ENCODE measurements around the gene THBS3. TPM values are rescaled to one million over a fixed set of nuclear protein-coding genes. Genes with fewer than 3 reads are reported as not detected.
A peak's percentile ranks its signal among the peaks of the same experiment; 100 is the strongest.
"Not testable (repeated sequence)": the region's sequence is repeated elsewhere in the genome, so short reads cannot be mapped to it uniquely, and the experiment has no call there.

Gene THBS3
- total RNA-seq, 1 donor, result 66.6 TPM

DNA sequence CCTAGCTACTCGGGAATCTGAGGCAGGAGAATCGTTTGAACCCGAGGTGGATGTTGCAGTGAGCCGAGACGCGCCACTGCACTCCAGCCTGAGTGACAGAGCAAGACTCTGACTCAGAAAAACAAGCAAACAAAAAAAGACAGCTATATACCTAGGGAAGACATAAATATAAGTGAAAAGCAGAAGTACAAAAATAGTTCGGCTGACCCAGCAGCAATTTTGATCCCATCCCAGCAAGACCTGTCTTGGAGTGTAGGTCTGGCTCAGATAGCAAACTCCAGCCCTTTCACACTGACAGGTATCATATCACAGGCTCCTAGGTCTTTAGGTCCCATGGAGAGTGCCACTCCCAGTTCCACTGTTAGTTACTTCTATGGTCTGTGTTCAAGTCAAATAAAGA lies 15.3 kb upstream of the THBS3 start:
- H3K4me1 ChIP-seq (ENCODE audit: insufficient read depth, low read length), result peaks cover 42% of the 10 kb centered on the region
- H2AFZ ChIP-seq (ENCODE audit: low read length), result no peak overlapping the region
- peaks cover 16% of the 10 kb centered on the region for H3K79me2 ChIP-seq (ENCODE audit: insufficient read depth, low read length)
- H4K20me1 ChIP-seq (ENCODE audit: insufficient read depth, low read length), result peaks cover 2% of the 10 kb centered on the region
- DNase-seq (ENCODE audit: insufficient read length, low spot score, missing footprints), result no peak
- no peak overlapping the region for H3K4me3 ChIP-seq (ENCODE audit: insufficient read depth, low read length)
- H3K27me3 ChIP-seq (ENCODE audit: insufficient read depth, low read length), result no peaks in the 10 kb centered on the region
- no peak overlapping the region for H3K4me2 ChIP-seq (ENCODE audit: insufficient read depth, low read length)
- no peaks in the 10 kb centered on the region for H3K36me3 ChIP-seq (ENCODE audit: insufficient read depth, low read length)
- no peak overlapping the region for H3K27ac ChIP-seq (ENCODE audit: low read depth, low read length)
- no peaks in the 10 kb centered on the region for H3K9me3 ChIP-seq (ENCODE audit: low read depth, low read length)
- TF ChIP-seq, protein P1, sequence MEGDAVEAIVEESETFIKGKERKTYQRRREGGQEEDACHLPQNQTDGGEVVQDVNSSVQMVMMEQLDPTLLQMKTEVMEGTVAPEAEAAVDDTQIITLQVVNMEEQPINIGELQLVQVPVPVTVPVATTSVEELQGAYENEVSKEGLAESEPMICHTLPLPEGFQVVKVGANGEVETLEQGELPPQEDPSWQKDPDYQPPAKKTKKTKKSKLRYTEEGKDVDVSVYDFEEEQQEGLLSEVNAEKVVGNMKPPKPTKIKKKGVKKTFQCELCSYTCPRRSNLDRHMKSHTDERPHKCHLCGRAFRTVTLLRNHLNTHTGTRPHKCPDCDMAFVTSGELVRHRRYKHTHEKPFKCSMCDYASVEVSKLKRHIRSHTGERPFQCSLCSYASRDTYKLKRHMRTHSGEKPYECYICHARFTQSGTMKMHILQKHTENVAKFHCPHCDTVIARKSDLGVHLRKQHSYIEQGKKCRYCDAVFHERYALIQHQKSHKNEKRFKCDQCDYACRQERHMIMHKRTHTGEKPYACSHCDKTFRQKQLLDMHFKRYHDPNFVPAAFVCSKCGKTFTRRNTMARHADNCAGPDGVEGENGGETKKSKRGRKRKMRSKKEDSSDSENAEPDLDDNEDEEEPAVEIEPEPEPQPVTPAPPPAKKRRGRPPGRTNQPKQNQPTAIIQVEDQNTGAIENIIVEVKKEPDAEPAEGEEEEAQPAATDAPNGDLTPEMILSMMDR (IDR thresholded peaks at IDR 0.05; ENCODE audit: extremely low read depth, low read depth, low read length), result no peak

DNA sequence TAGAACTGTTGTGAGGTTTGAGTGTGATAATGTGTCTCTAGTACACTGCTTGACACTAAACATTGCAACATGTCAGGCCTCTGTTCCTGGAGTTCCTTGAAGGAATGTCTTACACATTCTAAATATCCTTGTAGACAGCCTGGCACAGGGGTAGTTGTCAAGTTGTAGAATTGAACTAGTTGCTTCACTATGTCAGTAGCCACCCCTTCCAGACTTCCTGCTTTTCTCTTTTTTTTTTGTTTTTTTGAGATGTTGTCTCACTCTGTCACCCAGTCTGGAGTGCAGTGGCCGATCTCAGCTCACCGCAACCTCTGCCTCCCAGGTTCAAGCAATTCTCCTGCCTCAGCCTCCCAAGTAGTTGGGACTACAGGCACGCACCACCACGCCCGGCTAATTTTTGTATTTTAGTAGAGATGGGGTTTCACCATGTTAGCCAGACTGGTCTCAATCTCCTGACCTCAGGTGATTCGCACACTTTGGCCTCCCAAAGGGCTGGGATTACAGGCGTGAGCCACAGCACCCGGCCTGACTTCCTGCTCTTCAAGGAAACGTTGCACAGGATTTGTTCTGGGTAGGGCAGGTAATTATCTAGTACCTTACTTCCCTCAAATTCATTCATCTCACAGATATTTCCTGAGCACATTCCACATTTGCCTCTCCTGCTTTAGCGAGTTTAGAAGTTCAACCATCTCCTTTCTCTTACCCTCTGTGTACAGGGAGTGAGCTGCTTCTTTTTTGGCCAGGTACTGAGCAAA lies 12.7 kb upstream of the THBS3 start:
- peaks cover 21% of the 10 kb centered on the region for H3K4me1 ChIP-seq (ENCODE audit: insufficient read depth, low read length)
- H3K4me3 ChIP-seq (ENCODE audit: insufficient read depth, low read length); H3K36me3 ChIP-seq (ENCODE audit: insufficient read depth, low read length); H3K27me3 ChIP-seq (ENCODE audit: insufficient read depth, low read length); H3K79me2 ChIP-seq (ENCODE audit: insufficient read depth, low read length); H3K9me3 ChIP-seq (ENCODE audit: low read depth, low read length); H4K20me1 ChIP-seq (ENCODE audit: insufficient read depth, low read length); H3K27ac ChIP-seq (ENCODE audit: low read depth, low read length); DNase-seq (ENCODE audit: insufficient read length, low spot score, missing footprints); H3K4me2 ChIP-seq (ENCODE audit: insufficient read depth, low read length): not testable (repeated sequence)
- H2AFZ ChIP-seq (ENCODE audit: low read length), result peak overlapping the region; percentile 90

DNA sequence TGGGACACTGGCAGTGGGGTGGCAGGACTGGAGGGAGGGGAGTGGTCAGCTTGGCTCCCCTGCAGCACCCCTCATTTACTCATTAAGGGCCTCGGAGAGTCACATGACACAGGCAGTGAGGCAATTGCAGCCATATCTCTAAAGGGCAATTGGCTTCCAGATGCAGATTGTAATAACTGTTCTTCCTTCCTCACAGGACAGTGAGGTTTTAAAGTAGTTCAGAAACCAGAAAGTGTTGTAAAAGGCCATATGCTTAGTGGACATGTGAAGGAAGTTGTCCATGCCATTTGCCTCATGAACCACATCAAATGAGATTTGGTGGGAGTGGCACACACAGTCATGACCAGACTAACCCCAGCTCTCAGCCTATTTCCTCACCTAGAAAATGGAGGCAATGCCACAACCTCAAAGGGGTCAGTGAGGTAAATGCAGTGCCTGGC lies 11.9 kb upstream of the THBS3 start:
- Histone ChIP-seq H3K79me2 (ENCODE audit: insufficient read depth, low read length) (peaks cover 5% of the 10 kb centered on the region), H4K20me1 (ENCODE audit: insufficient read depth, low read length) (no peaks in the 10 kb centered on the region), H3K27me3 (ENCODE audit: insufficient read depth, low read length) (no peaks in the 10 kb centered on the region), H3K4me1 (ENCODE audit: insufficient read depth, low read length) (peaks cover 14% of the 10 kb centered on the region), H3K4me2 (ENCODE audit: insufficient read depth, low read length) (peak overlapping the region; percentile 71), H3K27ac (ENCODE audit: low read depth, low read length) (no peak overlapping the region), H3K4me3 (ENCODE audit: insufficient read depth, low read length) (peak overlapping the region; percentile 4), H3K36me3 (ENCODE audit: insufficient read depth, low read length) (no peaks in the 10 kb centered on the region), H3K9me3 (ENCODE audit: low read depth, low read length) (no peaks in the 10 kb centered on the region), H2AFZ (ENCODE audit: low read length) (peak overlapping the region; percentile 90)
- TF ChIP-seq, protein P1 (IDR thresholded peaks at IDR 0.05; ENCODE audit: extremely low read depth, low read depth, low read length), result no peak
- DNase-seq (ENCODE audit: insufficient read length, low spot score, missing footprints), result peak; percentile 46

DNA sequence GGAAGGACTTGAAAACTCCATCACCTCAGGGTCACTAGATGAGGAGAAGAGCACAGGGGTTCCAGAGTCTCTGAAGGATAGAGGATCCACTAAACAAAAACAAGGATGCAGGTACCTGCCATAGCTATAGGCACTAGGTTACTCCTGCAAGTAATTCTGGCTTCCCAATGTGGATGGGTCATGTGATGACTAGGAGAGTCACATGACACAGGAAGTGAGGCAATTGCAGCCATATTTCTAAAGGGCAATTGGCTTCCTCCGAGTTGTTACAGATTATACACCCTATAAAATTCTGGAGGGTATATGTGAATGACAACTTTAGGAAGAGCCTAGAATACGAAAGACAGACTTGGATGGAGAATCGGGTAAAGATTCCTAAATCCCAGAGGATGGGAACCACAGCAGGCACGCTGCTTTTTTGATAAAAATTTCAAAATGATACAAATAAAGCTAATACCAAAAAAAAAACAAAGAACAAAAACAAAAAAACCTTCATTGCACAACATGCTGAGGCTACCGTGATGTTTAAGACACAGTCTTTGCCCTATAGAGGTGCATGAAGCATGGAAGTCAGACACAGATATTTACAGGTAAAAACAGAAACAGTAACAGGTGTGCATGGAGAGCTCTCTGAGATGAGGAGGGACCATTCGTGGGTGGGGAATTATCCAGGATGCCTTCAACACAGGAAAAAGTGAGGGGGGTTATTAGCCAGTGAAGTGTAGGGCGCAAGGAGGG lies 11.3 kb upstream of the THBS3 start:
- H3K4me2 ChIP-seq (ENCODE audit: insufficient read depth, low read length), result peak overlapping the region; percentile 71
- no peak overlapping the region for H3K27ac ChIP-seq (ENCODE audit: low read depth, low read length)
- H2AFZ ChIP-seq (ENCODE audit: low read length), result peak overlapping the region; percentile 90
- TF ChIP-seq, protein P1 (IDR thresholded peaks at IDR 0.05; ENCODE audit: extremely low read depth, low read depth, low read length), result no peak
- DNase-seq (ENCODE audit: insufficient read length, low spot score, missing footprints), result peak; percentile 90
- peak overlapping the region; percentile 4 for H3K4me3 ChIP-seq (ENCODE audit: insufficient read depth, low read length)
- H3K36me3 ChIP-seq (ENCODE audit: insufficient read depth, low read length), result no peaks in the 10 kb centered on the region
- H3K9me3 ChIP-seq (ENCODE audit: low read depth, low read length), result no peaks in the 10 kb centered on the region
- peaks cover 3% of the 10 kb centered on the region for H3K79me2 ChIP-seq (ENCODE audit: insufficient read depth, low read length)
- no peaks in the 10 kb centered on the region for H4K20me1 ChIP-seq (ENCODE audit: insufficient read depth, low read length)
- no peaks in the 10 kb centered on the region for H3K27me3 ChIP-seq (ENCODE audit: insufficient read depth, low read length)
- H3K4me1 ChIP-seq (ENCODE audit: insufficient read depth, low read length), result peaks cover 8% of the 10 kb centered on the region

DNA sequence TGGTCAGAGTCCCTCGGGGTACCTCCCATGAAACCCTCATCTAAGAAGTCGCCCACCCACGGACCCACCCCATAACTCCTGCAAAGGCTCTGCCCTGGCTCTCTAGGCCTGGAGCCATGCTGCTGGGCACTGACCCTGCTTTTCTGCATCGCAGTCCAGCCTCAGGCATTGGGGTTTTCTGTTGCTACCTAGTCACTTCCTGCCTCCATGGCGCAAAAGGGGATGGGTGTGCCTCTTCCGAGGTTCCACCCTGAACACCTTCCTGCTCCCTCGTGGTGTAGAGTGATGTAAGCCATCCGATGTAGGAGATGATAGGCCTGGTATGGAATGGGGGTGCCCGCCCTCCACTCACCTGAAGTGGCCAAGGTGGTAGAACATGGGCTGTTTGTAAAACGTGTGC lies 7.0 kb upstream of the THBS3 start:
- H2AFZ ChIP-seq (ENCODE audit: low read length); H3K9me3 ChIP-seq (ENCODE audit: low read depth, low read length); H3K27ac ChIP-seq (ENCODE audit: low read depth, low read length); H4K20me1 ChIP-seq (ENCODE audit: insufficient read depth, low read length); H3K79me2 ChIP-seq (ENCODE audit: insufficient read depth, low read length); H3K4me3 ChIP-seq (ENCODE audit: insufficient read depth, low read length); H3K27me3 ChIP-seq (ENCODE audit: insufficient read depth, low read length); DNase-seq (ENCODE audit: insufficient read length, low spot score, missing footprints); H3K4me2 ChIP-seq (ENCODE audit: insufficient read depth, low read length); H3K4me1 ChIP-seq (ENCODE audit: insufficient read depth, low read length): not testable (repeated sequence)
- peaks cover 13% of the 10 kb centered on the region for H3K36me3 ChIP-seq (ENCODE audit: insufficient read depth, low read length)

DNA sequence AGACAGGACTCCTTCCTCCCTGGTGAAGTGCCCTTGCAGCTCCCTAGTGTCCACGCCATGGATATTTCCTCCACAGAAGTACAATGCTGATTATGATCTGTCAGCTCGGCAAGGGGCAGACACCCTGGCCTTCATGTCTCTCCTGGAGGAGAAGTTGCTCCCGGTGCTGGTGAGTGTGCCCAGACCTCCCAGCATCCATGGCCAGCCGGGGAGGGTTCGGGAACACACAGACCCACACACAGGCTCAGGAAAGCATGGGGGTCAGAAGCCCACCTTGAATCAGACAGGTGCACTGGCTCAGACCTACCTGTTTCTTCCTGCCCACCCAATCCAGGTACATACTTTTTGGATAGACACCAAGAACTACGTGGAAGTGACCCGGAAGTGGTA lies 4.3 kb upstream of the THBS3 start:
- H3K27ac ChIP-seq (ENCODE audit: low read depth, low read length); DNase-seq (ENCODE audit: insufficient read length, low spot score, missing footprints); H3K4me3 ChIP-seq (ENCODE audit: insufficient read depth, low read length); H3K27me3 ChIP-seq (ENCODE audit: insufficient read depth, low read length); H2AFZ ChIP-seq (ENCODE audit: low read length); H3K4me2 ChIP-seq (ENCODE audit: insufficient read depth, low read length); H3K9me3 ChIP-seq (ENCODE audit: low read depth, low read length); H4K20me1 ChIP-seq (ENCODE audit: insufficient read depth, low read length); H3K79me2 ChIP-seq (ENCODE audit: insufficient read depth, low read length): not testable (repeated sequence)
- Histone ChIP-seq H3K4me1 (ENCODE audit: insufficient read depth, low read length) (peaks cover 22% of the 10 kb centered on the region), H3K36me3 (ENCODE audit: insufficient read depth, low read length) (peaks cover 13% of the 10 kb centered on the region)
